Measurements from ENCODE around the gene IFT57. TPM values are rescaled to one million over a fixed set of nuclear protein-coding genes. Genes with fewer than 3 reads are reported as not detected.

IFT57 gene
- total RNA-seq, 1 experiment from 2014 or later, result 32.1 TPM

DNA sequence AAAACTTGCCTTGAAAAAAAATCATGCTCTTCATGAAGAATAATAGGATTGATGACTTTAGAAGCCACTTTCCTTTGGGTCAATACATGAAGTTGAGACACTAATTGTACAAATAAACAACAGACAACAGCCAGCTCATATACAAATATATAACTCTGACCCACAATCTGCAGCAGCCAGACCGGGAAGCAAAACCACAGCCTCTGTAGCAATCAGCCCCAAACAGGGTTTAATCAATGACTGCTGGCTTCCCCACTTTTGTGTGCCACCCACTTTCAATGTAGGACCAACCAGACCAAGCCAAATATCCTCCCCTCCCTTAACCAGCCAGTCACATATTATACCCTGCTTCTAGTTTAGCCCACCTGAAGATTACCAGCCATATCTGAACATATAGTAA is 39.0 kb downstream of the IFT57 start:
- ATAC-seq, result no peak
- Mint-ChIP-seq H3K36me3 (no peaks in the 10 kb centered on the region; the same call in 1 of the 2 replicates), H3K27ac (no peak overlapping the region; the same call in 1 of the 2 replicates), H3K27me3 (ENCODE audit: low read depth) (no peaks in the 10 kb centered on the region), H3K4me1 (peaks cover 6% of the 10 kb centered on the region), H3K4me3 (no peak overlapping the region), H3K9me3 (no peaks in the 10 kb centered on the region)
- no peak for DNase-seq (ENCODE audit: low spot score)
- CTCF ChIA-PET, result interaction anchor here (0.5 kb wide), 1 partner anchor 570 kb away, joined by 3 read pairs; no protein-coding TSS in a partner anchor
- TF ChIP-seq USF2 (CRISPR knock-in tag; IDR thresholded peaks at IDR 0.05) (no peak), ZBTB21 (CRISPR knock-in tag; IDR thresholded peaks at IDR 0.05; ENCODE audit: borderline replicate concordance) (no peak), ZNF232 (CRISPR knock-in tag; IDR thresholded peaks at IDR 0.05) (no peak), OVOL2 (CRISPR knock-in tag; IDR thresholded peaks at IDR 0.05; ENCODE audit: borderline replicate concordance) (no peak), STAT6 (CRISPR knock-in tag; conservative IDR thresholded peaks at IDR 0.05; ENCODE audit: low read depth) (no peak), E2F1 (CRISPR knock-in tag; IDR thresholded peaks at IDR 0.05) (no peak), HMGA2 (CRISPR knock-in tag; IDR thresholded peaks at IDR 0.05) (no peak), KAT7 (CRISPR knock-in tag; IDR thresholded peaks at IDR 0.05; ENCODE audit: borderline replicate concordance) (no peak), ZNF671 (CRISPR knock-in tag; IDR thresholded peaks at IDR 0.05) (no peak), USF1 (CRISPR knock-in tag; IDR thresholded peaks at IDR 0.05) (no peak), NFYB (CRISPR knock-in tag; conservative IDR thresholded peaks at IDR 0.05; ENCODE audit: low read depth) (no peak)
- TF ChIP-seq, protein P1, sequence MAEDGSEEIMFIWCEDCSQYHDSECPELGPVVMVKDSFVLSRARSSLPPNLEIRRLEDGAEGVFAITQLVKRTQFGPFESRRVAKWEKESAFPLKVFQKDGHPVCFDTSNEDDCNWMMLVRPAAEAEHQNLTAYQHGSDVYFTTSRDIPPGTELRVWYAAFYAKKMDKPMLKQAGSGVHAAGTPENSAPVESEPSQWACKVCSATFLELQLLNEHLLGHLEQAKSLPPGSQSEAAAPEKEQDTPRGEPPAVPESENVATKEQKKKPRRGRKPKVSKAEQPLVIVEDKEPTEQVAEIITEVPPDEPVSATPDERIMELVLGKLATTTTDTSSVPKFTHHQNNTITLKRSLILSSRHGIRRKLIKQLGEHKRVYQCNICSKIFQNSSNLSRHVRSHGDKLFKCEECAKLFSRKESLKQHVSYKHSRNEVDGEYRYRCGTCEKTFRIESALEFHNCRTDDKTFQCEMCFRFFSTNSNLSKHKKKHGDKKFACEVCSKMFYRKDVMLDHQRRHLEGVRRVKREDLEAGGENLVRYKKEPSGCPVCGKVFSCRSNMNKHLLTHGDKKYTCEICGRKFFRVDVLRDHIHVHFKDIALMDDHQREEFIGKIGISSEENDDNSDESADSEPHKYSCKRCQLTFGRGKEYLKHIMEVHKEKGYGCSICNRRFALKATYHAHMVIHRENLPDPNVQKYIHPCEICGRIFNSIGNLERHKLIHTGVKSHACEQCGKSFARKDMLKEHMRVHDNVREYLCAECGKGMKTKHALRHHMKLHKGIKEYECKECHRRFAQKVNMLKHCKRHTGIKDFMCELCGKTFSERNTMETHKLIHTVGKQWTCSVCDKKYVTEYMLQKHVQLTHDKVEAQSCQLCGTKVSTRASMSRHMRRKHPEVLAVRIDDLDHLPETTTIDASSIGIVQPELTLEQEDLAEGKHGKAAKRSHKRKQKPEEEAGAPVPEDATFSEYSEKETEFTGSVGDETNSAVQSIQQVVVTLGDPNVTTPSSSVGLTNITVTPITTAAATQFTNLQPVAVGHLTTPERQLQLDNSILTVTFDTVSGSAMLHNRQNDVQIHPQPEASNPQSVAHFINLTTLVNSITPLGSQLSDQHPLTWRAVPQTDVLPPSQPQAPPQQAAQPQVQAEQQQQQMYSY (CRISPR knock-in tag; IDR thresholded peaks at IDR 0.05), result no peak
- POLR2A ChIA-PET, result no interaction called here

DNA sequence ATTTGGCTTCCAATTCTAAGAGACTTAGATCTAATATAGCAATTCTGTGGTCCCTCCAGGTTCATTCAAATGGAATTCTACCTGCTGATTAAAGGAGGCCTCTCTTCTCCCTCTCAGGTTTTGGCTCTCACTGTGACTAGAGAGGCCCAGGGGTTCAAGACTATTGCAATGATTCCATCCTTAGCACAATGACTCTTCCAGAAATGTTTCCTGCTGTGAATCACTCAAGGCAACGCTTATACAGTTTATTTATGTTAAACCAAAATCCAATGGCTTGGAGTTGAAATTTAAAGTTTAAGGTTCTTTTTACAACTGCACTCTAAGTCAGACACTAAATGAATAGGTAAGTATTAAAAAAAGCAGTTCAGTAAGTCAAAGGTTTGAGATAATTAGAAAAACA is 39.9 kb downstream of the IFT57 start:
- no peak overlapping the region for H3K4me3 Mint-ChIP-seq
- no peaks in the 10 kb centered on the region for H3K9me3 Mint-ChIP-seq
- ATAC-seq, result peak; percentile 67
- H3K27me3 Mint-ChIP-seq (ENCODE audit: low read depth), result no peaks in the 10 kb centered on the region
- H3K36me3 Mint-ChIP-seq, result no peaks in the 10 kb centered on the region; the same call in 1 of the 2 replicates
- ChIA-PET POLR2A (no interaction called here), CTCF (no interaction called here)
- peaks cover 6% of the 10 kb centered on the region for H3K4me1 Mint-ChIP-seq
- DNase-seq (ENCODE audit: low spot score), result no peak
- H3K27ac Mint-ChIP-seq, result peak overlapping the region; percentile 49; the same call in 1 of the 2 replicates
- TF ChIP-seq, protein P2, sequence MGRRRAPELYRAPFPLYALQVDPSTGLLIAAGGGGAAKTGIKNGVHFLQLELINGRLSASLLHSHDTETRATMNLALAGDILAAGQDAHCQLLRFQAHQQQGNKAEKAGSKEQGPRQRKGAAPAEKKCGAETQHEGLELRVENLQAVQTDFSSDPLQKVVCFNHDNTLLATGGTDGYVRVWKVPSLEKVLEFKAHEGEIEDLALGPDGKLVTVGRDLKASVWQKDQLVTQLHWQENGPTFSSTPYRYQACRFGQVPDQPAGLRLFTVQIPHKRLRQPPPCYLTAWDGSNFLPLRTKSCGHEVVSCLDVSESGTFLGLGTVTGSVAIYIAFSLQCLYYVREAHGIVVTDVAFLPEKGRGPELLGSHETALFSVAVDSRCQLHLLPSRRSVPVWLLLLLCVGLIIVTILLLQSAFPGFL (CRISPR knock-in tag; IDR thresholded peaks at IDR 0.05; ENCODE audit: borderline replicate concordance), result no peak
- TF ChIP-seq, protein P3, sequence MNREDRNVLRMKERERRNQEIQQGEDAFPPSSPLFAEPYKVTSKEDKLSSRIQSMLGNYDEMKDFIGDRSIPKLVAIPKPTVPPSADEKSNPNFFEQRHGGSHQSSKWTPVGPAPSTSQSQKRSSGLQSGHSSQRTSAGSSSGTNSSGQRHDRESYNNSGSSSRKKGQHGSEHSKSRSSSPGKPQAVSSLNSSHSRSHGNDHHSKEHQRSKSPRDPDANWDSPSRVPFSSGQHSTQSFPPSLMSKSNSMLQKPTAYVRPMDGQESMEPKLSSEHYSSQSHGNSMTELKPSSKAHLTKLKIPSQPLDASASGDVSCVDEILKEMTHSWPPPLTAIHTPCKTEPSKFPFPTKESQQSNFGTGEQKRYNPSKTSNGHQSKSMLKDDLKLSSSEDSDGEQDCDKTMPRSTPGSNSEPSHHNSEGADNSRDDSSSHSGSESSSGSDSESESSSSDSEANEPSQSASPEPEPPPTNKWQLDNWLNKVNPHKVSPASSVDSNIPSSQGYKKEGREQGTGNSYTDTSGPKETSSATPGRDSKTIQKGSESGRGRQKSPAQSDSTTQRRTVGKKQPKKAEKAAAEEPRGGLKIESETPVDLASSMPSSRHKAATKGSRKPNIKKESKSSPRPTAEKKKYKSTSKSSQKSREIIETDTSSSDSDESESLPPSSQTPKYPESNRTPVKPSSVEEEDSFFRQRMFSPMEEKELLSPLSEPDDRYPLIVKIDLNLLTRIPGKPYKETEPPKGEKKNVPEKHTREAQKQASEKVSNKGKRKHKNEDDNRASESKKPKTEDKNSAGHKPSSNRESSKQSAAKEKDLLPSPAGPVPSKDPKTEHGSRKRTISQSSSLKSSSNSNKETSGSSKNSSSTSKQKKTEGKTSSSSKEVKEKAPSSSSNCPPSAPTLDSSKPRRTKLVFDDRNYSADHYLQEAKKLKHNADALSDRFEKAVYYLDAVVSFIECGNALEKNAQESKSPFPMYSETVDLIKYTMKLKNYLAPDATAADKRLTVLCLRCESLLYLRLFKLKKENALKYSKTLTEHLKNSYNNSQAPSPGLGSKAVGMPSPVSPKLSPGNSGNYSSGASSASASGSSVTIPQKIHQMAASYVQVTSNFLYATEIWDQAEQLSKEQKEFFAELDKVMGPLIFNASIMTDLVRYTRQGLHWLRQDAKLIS (CRISPR knock-in tag; IDR thresholded peaks at IDR 0.05; ENCODE audit: borderline replicate concordance), result no peak
- TF ChIP-seq ZNF121 (CRISPR knock-in tag; IDR thresholded peaks at IDR 0.05) (no peak), NFYB (CRISPR knock-in tag; conservative IDR thresholded peaks at IDR 0.05; ENCODE audit: low read depth) (no peak), E2F1 (CRISPR knock-in tag; IDR thresholded peaks at IDR 0.05) (no peak), PRRX2 (CRISPR knock-in tag; IDR thresholded peaks at IDR 0.05) (no peak), SMAD3 (CRISPR knock-in tag; IDR thresholded peaks at IDR 0.05; ENCODE audit: borderline replicate concordance) (no peak), NR2C2 (CRISPR knock-in tag; IDR thresholded peaks at IDR 0.05) (no peak), CREM (CRISPR knock-in tag; IDR thresholded peaks at IDR 0.05) (no peak)
